Stimulated activated CD8-positive, alpha-beta memory T cell treated with anti-CD3 and anti-CD28 coated beads, Interleukin-12 subunit alpha, Interleukin-12 subunit beta, amount 100 ng/mL, for 24 hours (primary cell): Measurements from ENCODE around the gene DNAJC22.
"Not testable (repeated sequence)": the region's sequence is repeated elsewhere in the genome, so short reads cannot be mapped to it uniquely, and the experiment has no call there.

Experiments used
- DNase-seq: peaks from one replicate; pipeline ENCODE4 v3.0.0-alpha.2; 2020; ENCODE audit errors: extremely low read depth

DNAJC22 gene

GRCh38 chr12:49346659-49347310 is at the start of gene DNAJC22:
Gene DNAJC22 (plus strand): TSS chr12:49346888. CDS start chr12:49348873, 1,985 bp downstream.
- DNase-seq: no peak

- DNase-seq: no peak
Measured at GRCh38 chr12:49297695-49298060, 49.0 kb upstream of the DNAJC22 start.

- no peak for DNase-seq
Measured at GRCh38 chr12:49298160-49298559, 48.5 kb upstream of the DNAJC22 start.

GRCh38 chr12:49301760-49302159 is 44.9 kb upstream of the DNAJC22 start:
- no peak for DNase-seq

- DNase-seq: no peak
Measured at GRCh38 chr12:49304161-49304560, 42.5 kb upstream of the DNAJC22 start.

GRCh38 chr12:49305762-49306510 is 40.8 kb upstream of the DNAJC22 start:
- no peak for DNase-seq

- no peak for DNase-seq
Measured at GRCh38 chr12:49309386-49309785, 37.3 kb upstream of the DNAJC22 start.

- not testable (repeated sequence) for DNase-seq
Measured at GRCh38 chr12:49310451-49311000, 36.2 kb upstream of the DNAJC22 start.

GRCh38 chr12:49314811-49315210 is 31.9 kb upstream of the DNAJC22 start:
- no peak for DNase-seq

GRCh38 chr12:49317118-49317517 is 29.6 kb upstream of the DNAJC22 start:
- DNase-seq: not testable (repeated sequence)

- DNase-seq: not testable (repeated sequence)
Measured at GRCh38 chr12:49320411-49321103, 26.1 kb upstream of the DNAJC22 start.

- DNase-seq: no peak
Measured at GRCh38 chr12:49322367-49322707, 24.4 kb upstream of the DNAJC22 start.

- peak; percentile 87 for DNase-seq
Measured at GRCh38 chr12:49322708-49323523, 23.8 kb upstream of the DNAJC22 start, which contains the start of gene TROAP. Gene TROAP (plus strand): TSS chr12:49323255. CDS start chr12:49323609, 354 bp downstream.

- no peak for DNase-seq
Measured at GRCh38 chr12:49323524-49324097, 23.1 kb upstream of the DNAJC22 start.

GRCh38 chr12:49325606-49326005 is 21.1 kb upstream of the DNAJC22 start:
- DNase-seq: no peak

- no peak for DNase-seq
Measured at GRCh38 chr12:49327368-49327767, 19.3 kb upstream of the DNAJC22 start.

GRCh38 chr12:49327887-49328286 is 18.8 kb upstream of the DNAJC22 start:
- DNase-seq: no peak

GRCh38 chr12:49328816-49329215 is 17.9 kb upstream of the DNAJC22 start:
- DNase-seq: no peak

- no peak for DNase-seq
Measured at GRCh38 chr12:49330032-49330619, 16.6 kb upstream of the DNAJC22 start.

GRCh38 chr12:49330631-49331379 is 15.9 kb upstream of the DNAJC22 start:
- no peak for DNase-seq
